Fibroblast of mammary gland (primary cell): ENCODE results near the gene DRC3.
A peak's percentile ranks its signal among the peaks of the same experiment; 100 is the strongest.

Experiments
- DNase-seq: peaks from one replicate; pipeline ENCODE4 v3.0.0-alpha.2; 2010; ENCODE audit warnings: low read depth
- H3K4me3 ChIP-seq: 2 replicates; pipeline ENCODE4 v1.5.1; 2011; ENCODE audit warnings: low read depth, mild to moderate bottlenecking, low read length, moderate library complexity; ENCODE audit not compliant: control insufficient read depth
- CTCF ChIP-seq: conservative IDR thresholded peaks from 2 replicates; pipeline ENCODE4 v1.5.1; 2011; ENCODE audit warnings: low read depth, low read length, inconsistent platforms; ENCODE audit not compliant: control insufficient read depth, insufficient read depth

Gene DRC3

GRCh38 chr17:18039535-18040260 is 67.0 kb downstream of the DRC3 start:
- no peak for TF ChIP-seq CTCF

GRCh38 chr17:18040261-18040858 is 67.7 kb downstream of the DRC3 start:
- TF ChIP-seq CTCF = no peak
- DNase-seq = no peak
- H3K4me3 ChIP-seq = peak overlapping the region; percentile 66

More at GRCh38 chr17:18039535-18040260, 67.0 kb downstream of the DRC3 start:
- peak overlapping the region; percentile 66 for H3K4me3 ChIP-seq
- DNase-seq = no peak

GRCh38 chr17:18041776-18042175 is 69.1 kb downstream of the DRC3 start:
- no peak overlapping the region for H3K4me3 ChIP-seq
- peak; percentile 85 for DNase-seq
- TF ChIP-seq CTCF = no peak

GRCh38 chr17:18042983-18043382 is 70.3 kb downstream of the DRC3 start:
- no peak for TF ChIP-seq CTCF
- no peak overlapping the region for H3K4me3 ChIP-seq
- DNase-seq = no peak

GRCh38 chr17:18043491-18043890 is 70.8 kb downstream of the DRC3 start:
- peak; percentile 37 for DNase-seq
- H3K4me3 ChIP-seq = no peak overlapping the region
- peak; percentile 12 for TF ChIP-seq CTCF

- no peak for DNase-seq
- no peak for TF ChIP-seq CTCF
- H3K4me3 ChIP-seq = no peak overlapping the region
Observed at GRCh38 chr17:18044609-18045008, 71.9 kb downstream of the DRC3 start.
